ENCODE results near the gene PLP1.

The PLP1 gene

GRCh38 chrX:103782640-103783039 is 6.0 kb downstream of the PLP1 start:
- Histone ChIP-seq H3K9me2 (replicated peaks; ENCODE audit: insufficient read depth, low read length) (no peaks in the 10 kb centered on the region), H3K9me3 (ENCODE audit: insufficient read depth, low read length) (no peaks in the 10 kb centered on the region), H3K36me3 (ENCODE audit: low read length) (no peaks in the 10 kb centered on the region), H2AFZ (ENCODE audit: low read depth, low read length, severe bottlenecking) (no peak overlapping the region), H3K9ac (ENCODE audit: low read length) (no peak overlapping the region), H3K27ac (ENCODE audit: low read depth, low read length) (no peak overlapping the region), H3K27me3 (ENCODE audit: low read length) (no peaks in the 10 kb centered on the region), H3F3A (ENCODE audit: insufficient read depth) (no peaks in the 10 kb centered on the region), H3K4me2 (ENCODE audit: low read depth, low read length, poor library complexity, severe bottlenecking) (no peak overlapping the region), H3K4me3 (ENCODE audit: insufficient read depth, low read length, poor library complexity, severe bottlenecking) (no peak overlapping the region), H4K20me1 (ENCODE audit: low read depth, low read length) (no peaks in the 10 kb centered on the region), H3K79me2 (ENCODE audit: insufficient read depth, low read length) (no peaks in the 10 kb centered on the region)
- TF ChIP-seq CTCF (IDR thresholded peaks at IDR 0.05; ENCODE audit: insufficient read depth, low read length, poor library complexity, severe bottlenecking) (no peak), EZH2phosphoT487 (conservative IDR thresholded peaks at IDR 0.05; ENCODE audit: low read length) (no peak)

- no peaks in the 10 kb centered on the region for H3K79me2 ChIP-seq (ENCODE audit: insufficient read depth, low read length)
- H3K36me3 ChIP-seq (ENCODE audit: low read length), result no peaks in the 10 kb centered on the region
- TF ChIP-seq EZH2phosphoT487 (conservative IDR thresholded peaks at IDR 0.05; ENCODE audit: low read length) (no peak), CTCF (IDR thresholded peaks at IDR 0.05; ENCODE audit: insufficient read depth, low read length, poor library complexity, severe bottlenecking) (no peak)
- no peaks in the 10 kb centered on the region for H3K9me3 ChIP-seq (ENCODE audit: insufficient read depth, low read length)
- no peak overlapping the region for H3K4me2 ChIP-seq (ENCODE audit: low read depth, low read length, poor library complexity, severe bottlenecking)
- no peak overlapping the region for H3K4me3 ChIP-seq (ENCODE audit: insufficient read depth, low read length, poor library complexity, severe bottlenecking)
- H4K20me1 ChIP-seq (ENCODE audit: low read depth, low read length), result no peaks in the 10 kb centered on the region
- H3K27ac ChIP-seq (ENCODE audit: low read depth, low read length), result no peak overlapping the region
- H3F3A ChIP-seq (ENCODE audit: insufficient read depth), result no peaks in the 10 kb centered on the region
- H3K27me3 ChIP-seq (ENCODE audit: low read length), result no peaks in the 10 kb centered on the region
- H3K9me2 ChIP-seq (replicated peaks; ENCODE audit: insufficient read depth, low read length), result no peaks in the 10 kb centered on the region
- no peak overlapping the region for H3K9ac ChIP-seq (ENCODE audit: low read length)
- no peak overlapping the region for H2AFZ ChIP-seq (ENCODE audit: low read depth, low read length, severe bottlenecking)
These were observed 6.6 kb downstream of the PLP1 start for GRCh38 chrX:103783196-103783595.

- Histone ChIP-seq H3K27me3 (ENCODE audit: low read length) (no peaks in the 10 kb centered on the region), H3K4me3 (ENCODE audit: insufficient read depth, low read length, poor library complexity, severe bottlenecking) (no peak overlapping the region), H3K36me3 (ENCODE audit: low read length) (no peaks in the 10 kb centered on the region), H3K9me3 (ENCODE audit: insufficient read depth, low read length) (no peaks in the 10 kb centered on the region), H3K9ac (ENCODE audit: low read length) (no peak overlapping the region), H4K20me1 (ENCODE audit: low read depth, low read length) (no peaks in the 10 kb centered on the region), H3K4me2 (ENCODE audit: low read depth, low read length, poor library complexity, severe bottlenecking) (no peak overlapping the region), H2AFZ (ENCODE audit: low read depth, low read length, severe bottlenecking) (no peak overlapping the region), H3F3A (ENCODE audit: insufficient read depth) (no peaks in the 10 kb centered on the region), H3K79me2 (ENCODE audit: insufficient read depth, low read length) (no peaks in the 10 kb centered on the region), H3K27ac (ENCODE audit: low read depth, low read length) (no peak overlapping the region), H3K9me2 (replicated peaks; ENCODE audit: insufficient read depth, low read length) (no peaks in the 10 kb centered on the region)
- no peak for TF ChIP-seq EZH2phosphoT487 (conservative IDR thresholded peaks at IDR 0.05; ENCODE audit: low read length)
- TF ChIP-seq CTCF (IDR thresholded peaks at IDR 0.05; ENCODE audit: insufficient read depth, low read length, poor library complexity, severe bottlenecking), result no peak
These were observed 7.3 kb downstream of the PLP1 start for GRCh38 chrX:103783971-103784370.

Measured in SU-DHL-6 (cell line).